Subcutaneous abdominal adipose tissue (tissue), 5 donors: ENCODE data around the gene TGFBR3.

Experiments
- H3K27ac ChIP-seq: one replicate; pipeline ENCODE4 v1.7.0; 2013; ENCODE audit warnings: low read depth, mild to moderate bottlenecking, inconsistent platforms, low read length, moderate library complexity
- H3K27me3 ChIP-seq, 5 donors: one replicate each; pipeline ENCODE4 v1.7.0; 2013; ENCODE audit warnings: low read length in 5 of 5, inconsistent platforms in 1 of 5; ENCODE audit not compliant: control insufficient read depth in 5 of 5, insufficient read depth in 4 of 5
- H3K36me3 ChIP-seq, 5 donors: one replicate each; pipeline ENCODE4 v1.7.0; 2013; ENCODE audit warnings: low read length in 5 of 5; ENCODE audit not compliant: control insufficient read depth in 5 of 5, insufficient read depth in 5 of 5
- H3K4me1 ChIP-seq, 5 donors: one replicate each; pipeline ENCODE4 v1.7.0; 2013; ENCODE audit warnings: low read length in 5 of 5, mild to moderate bottlenecking in 3 of 5, moderate library complexity in 1 of 5; ENCODE audit not compliant: control insufficient read depth in 5 of 5, insufficient read depth in 5 of 5
- H3K4me3 ChIP-seq, 5 donors: one replicate each; pipeline ENCODE4 v1.7.0; 2013; ENCODE audit warnings: low read length in 5 of 5, low read depth in 1 of 5
- H3K9ac ChIP-seq, 5 donors: one replicate each; pipeline ENCODE4 v1.7.0; 2013; ENCODE audit warnings: low read length in 5 of 5, mild to moderate bottlenecking in 4 of 5, moderate library complexity in 3 of 5
- H3K9me3 ChIP-seq, 5 donors: one replicate each; pipeline ENCODE4 v1.7.0; 2013; ENCODE audit warnings: low read length in 5 of 5; ENCODE audit not compliant: control insufficient read depth in 5 of 5
- donor health status: healthy.
- donor health status: healthy.
- donor health status: healthy.
- donor health status: healthy.
- donor health status: healthy.

Gene TGFBR3

DNA sequence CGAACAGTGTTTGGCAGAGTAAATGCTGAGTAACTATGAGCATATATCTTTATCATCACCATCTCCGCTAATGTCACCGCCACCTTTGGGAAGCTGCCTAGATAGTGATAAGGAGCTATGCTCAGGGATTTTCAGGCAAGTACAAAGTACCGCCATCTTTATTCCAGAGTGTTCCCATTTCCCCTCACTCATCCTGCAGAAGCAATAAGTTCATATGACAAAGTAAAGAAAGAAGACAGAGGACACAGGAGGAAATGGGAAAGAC lies 89.6 kb downstream of the TGFBR3 start:
- H3K27me3 ChIP-seq: no peaks in the 10 kb centered on the region
- peak overlapping the region; percentile 55 for H3K27ac ChIP-seq
- H3K4me1 ChIP-seq: peaks cover 6 to 61% (median 57%) of the 10 kb centered on the region in 5 donors
- no peak overlapping the region for H3K9ac ChIP-seq
- peaks cover 5 to 18% (median 14%) of the 10 kb centered on the region in 5 donors for H3K36me3 ChIP-seq
- H3K9me3 ChIP-seq: no peaks in the 10 kb centered on the region
- no peak overlapping the region for H3K4me3 ChIP-seq

DNA sequence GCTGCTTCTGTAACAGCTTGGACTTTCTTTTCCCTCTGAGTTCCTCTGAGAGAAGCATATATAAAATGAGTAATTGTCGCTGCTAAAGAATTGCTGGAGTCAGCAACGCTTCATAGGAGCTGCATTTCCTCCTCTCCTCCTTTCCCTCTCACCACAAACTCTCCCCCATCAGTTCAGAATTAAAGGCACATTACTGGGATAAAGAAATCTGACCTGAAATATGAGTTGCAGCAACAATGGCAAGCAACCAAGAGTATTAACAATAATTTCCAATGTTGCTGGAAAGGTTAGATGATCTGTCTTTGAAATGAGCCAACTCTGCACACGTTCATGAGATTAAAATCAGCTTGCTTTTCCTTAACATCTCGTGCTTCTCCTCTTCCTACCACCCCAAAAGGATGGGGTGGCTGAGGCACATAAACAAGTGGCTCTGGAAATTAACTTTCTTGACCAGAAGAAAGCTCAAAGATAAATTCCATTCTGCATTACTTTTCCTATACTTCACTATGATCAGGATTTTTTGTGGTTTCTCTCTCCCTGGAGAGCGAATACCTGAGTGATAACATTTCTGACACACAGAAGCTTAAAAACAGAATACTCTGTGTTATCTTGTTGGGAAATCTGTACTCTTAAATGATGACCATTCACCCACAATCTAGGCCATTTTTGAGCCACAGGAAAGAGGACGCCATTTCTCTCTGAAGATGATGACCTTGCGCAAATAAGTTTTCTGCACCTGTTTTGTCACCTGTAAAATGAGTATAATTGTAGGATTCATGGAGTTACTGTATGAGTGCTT lies 90.2 kb downstream of the TGFBR3 start:
- Histone ChIP-seq H3K27me3 (no peaks in the 10 kb centered on the region), H3K9me3 (no peaks in the 10 kb centered on the region), H3K36me3 (peaks cover 5 to 18% (median 15%) of the 10 kb centered on the region in 5 donors), H3K4me3 (no peak overlapping the region), H3K4me1 (peaks cover 6 to 59% (median 54%) of the 10 kb centered on the region in 5 donors), H3K9ac (no peak overlapping the region), H3K27ac (peak overlapping the region; percentile 55)

DNA sequence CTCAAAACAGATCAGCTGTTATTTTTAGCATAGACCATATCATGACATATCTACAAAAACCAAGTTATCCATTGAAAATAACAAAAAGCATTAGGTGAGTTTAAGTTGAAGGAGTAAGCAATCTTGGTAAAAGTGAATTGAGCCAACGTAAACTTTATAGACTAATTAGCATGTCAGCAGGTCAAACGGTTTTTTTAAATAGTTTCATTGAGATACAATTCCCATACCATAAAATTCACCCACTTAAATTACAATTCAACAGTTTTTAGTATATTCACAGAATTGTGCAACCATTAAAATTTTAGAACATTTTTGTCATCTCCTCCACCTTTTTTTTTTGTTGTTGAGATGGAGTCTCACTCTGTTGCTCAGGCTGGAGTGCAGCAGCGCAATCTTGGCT lies 92.1 kb downstream of the TGFBR3 start:
- H3K27ac ChIP-seq: no peak overlapping the region
- peaks cover 5 to 51% (median 47%) of the 10 kb centered on the region in 5 donors for H3K4me1 ChIP-seq
- peaks cover 11 to 21% (median 15%) of the 10 kb centered on the region in 5 donors for H3K36me3 ChIP-seq
- no peak overlapping the region for H3K4me3 ChIP-seq
- no peaks in the 10 kb centered on the region for H3K27me3 ChIP-seq
- H3K9ac ChIP-seq: no peak overlapping the region
- no peaks in the 10 kb centered on the region for H3K9me3 ChIP-seq

DNA sequence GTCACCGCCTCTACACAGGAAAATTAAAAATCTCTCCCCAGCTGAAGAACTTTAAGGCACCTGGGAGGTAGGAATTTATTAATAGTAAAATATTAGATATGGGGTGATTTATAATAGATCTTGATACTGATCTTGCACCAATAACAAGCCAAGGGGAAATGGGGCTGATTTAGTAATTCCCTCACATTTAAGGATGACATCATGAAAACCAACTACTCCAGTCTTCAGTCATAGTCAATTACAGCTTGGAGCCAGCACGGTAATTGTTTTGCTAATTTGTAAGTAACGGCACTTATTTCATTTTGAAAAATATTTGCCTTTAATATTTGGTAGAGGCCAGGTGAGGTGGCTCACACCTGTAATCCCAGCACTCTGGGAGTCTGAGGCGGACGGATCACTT lies 92.8 kb downstream of the TGFBR3 start:
- Histone ChIP-seq H3K4me1 (peaks cover 0 to 50% (median 47%) of the 10 kb centered on the region in 5 donors), H3K36me3 (peaks cover 11 to 21% (median 15%) of the 10 kb centered on the region in 5 donors)

DNA sequence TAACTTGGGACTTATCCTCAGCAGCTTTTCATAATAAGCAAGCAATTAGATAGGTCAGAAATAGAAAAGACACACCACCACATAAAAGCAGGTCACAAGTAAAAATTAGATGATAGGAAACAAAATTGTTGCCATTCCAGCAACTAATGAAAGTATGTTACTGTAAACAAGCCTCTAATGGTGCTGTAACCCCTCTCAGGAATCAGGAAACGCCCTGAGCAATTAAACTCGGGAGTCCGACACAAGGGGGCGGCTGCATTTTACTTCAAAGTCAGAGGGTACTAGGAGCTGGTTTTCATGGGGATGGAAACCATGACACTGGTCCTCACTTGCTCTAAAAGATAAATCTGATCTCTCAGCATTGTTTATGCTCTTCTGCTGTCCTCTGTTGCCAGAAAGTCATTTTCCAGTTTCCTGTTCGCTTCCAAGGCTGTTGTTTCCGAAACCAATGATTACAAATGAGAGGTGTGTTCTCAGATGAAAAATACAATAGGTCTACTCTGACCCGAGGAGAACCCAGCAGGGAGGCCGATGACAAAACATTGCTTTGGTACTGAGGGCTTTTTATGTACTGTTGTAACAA lies 93.4 kb downstream of the TGFBR3 start:
- H3K36me3 ChIP-seq: peaks cover 11 to 21% (median 15%) of the 10 kb centered on the region in 5 donors
- H3K9ac ChIP-seq: peak overlapping the region in 1 of 5 donors; percentile 10
- no peaks in the 10 kb centered on the region for H3K9me3 ChIP-seq
- peak overlapping the region; percentile 42 for H3K27ac ChIP-seq
- H3K27me3 ChIP-seq: no peaks in the 10 kb centered on the region
- H3K4me1 ChIP-seq: peaks cover 0 to 50% (median 46%) of the 10 kb centered on the region in 5 donors
- peak overlapping the region in 1 of 5 donors; percentile 27 for H3K4me3 ChIP-seq

More for the DNA sequence above, 92.8 kb downstream of the TGFBR3 start:
- H3K4me3 ChIP-seq: no peak overlapping the region
- H3K27me3 ChIP-seq: no peaks in the 10 kb centered on the region
- H3K27ac ChIP-seq: no peak overlapping the region
- no peaks in the 10 kb centered on the region for H3K9me3 ChIP-seq
- peak overlapping the region in 1 of 5 donors; percentile 10 for H3K9ac ChIP-seq

DNA sequence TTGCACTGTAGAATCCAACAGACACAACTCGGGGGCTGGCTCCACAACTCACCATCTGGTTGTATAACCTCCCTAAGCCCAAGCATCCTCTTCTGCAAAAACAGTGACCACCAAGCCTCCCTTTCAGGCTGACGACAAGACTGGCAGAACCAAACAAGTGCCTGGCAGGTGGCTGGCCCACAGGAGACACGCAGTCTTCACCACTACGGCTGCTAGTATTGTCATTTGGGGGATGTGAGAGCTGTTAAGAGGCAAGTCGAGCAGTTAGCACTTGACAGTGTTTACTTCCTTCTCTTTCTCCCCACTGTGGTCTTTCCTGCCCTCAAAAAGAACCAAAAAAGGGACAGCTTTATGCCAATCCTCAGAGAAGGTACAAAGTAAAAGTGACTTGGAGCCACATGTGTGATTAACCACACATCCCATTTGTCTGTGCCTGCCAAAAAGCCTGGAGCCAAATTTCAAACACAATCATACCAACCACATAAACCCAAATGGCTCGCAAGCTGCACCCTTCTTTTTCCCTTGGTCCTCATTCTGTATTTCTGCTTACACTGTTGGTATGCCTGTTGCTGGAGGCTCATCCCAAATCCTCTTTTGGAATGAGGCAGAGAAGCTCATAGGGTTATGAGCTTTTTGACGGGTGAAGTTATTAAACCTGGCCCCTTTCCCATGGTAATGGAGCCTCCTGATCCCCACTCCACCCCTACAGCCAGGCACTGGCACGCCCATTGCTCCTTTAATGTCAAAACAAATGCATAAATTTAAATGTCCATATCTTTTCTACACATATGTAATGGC lies 94.1 kb downstream of the TGFBR3 start:
- Histone ChIP-seq H3K36me3 (peaks cover 9 to 17% (median 13%) of the 10 kb centered on the region in 5 donors), H3K9me3 (no peaks in the 10 kb centered on the region), H3K27me3 (no peaks in the 10 kb centered on the region), H3K4me1 (peaks cover 0 to 46% (median 41%) of the 10 kb centered on the region in 5 donors), H3K27ac (peak overlapping the region; percentile 42), H3K4me3 (no peak overlapping the region), H3K9ac (peak overlapping the region in 1 of 5 donors; percentile 10)

DNA sequence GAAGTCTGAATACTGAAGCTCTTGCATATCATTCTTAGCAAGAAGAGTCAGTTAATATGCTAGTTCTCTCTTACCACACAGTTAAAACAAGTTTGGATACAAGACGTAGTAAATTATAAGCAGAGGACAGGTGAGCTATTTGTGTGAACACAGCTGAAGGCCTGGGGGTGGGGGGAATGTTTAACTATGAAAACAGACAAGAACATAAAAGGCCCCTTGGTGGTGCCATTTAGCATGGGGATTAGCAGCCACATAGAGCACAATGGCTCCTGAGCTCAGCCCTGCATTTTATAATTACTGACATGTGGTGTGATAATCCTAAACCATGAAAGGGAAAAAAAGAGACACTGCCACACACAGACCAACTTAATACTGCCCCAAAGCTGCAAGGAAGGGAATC lies 94.8 kb downstream of the TGFBR3 start:
- Histone ChIP-seq H3K4me3 (no peak overlapping the region), H3K36me3 (peaks cover 6 to 11% (median 7%) of the 10 kb centered on the region in 5 donors), H3K4me1 (peaks cover 0 to 46% (median 39%) of the 10 kb centered on the region in 5 donors), H3K9ac (no peak overlapping the region), H3K9me3 (no peaks in the 10 kb centered on the region), H3K27ac (no peak overlapping the region), H3K27me3 (no peaks in the 10 kb centered on the region)

DNA sequence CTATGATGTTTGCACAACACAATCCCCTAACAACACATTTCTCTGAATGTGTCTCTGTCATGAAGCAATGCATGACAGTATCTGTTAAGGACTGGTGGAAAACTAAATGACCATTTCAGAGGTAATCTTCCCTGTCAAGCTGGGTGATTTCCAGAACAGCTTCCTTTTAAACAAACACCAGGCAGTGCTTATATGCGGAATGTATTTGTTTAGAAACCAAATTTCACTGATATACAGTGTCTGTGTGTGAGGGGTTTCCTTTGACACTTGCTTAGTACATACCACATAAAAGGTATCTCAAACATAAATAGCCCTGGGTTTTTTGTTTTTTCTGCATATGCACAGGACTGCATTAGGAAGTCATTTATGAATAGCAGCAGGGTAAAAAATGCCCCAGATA lies 95.6 kb downstream of the TGFBR3 start:
- no peaks in the 10 kb centered on the region for H3K9me3 ChIP-seq
- H3K27me3 ChIP-seq: no peaks in the 10 kb centered on the region
- H3K36me3 ChIP-seq: peaks cover 3 to 10% (median 7%) of the 10 kb centered on the region in 5 donors
- H3K27ac ChIP-seq: no peak overlapping the region
- no peak overlapping the region for H3K4me3 ChIP-seq
- peaks cover 0 to 41% (median 35%) of the 10 kb centered on the region in 5 donors for H3K4me1 ChIP-seq
- no peak overlapping the region for H3K9ac ChIP-seq

DNA sequence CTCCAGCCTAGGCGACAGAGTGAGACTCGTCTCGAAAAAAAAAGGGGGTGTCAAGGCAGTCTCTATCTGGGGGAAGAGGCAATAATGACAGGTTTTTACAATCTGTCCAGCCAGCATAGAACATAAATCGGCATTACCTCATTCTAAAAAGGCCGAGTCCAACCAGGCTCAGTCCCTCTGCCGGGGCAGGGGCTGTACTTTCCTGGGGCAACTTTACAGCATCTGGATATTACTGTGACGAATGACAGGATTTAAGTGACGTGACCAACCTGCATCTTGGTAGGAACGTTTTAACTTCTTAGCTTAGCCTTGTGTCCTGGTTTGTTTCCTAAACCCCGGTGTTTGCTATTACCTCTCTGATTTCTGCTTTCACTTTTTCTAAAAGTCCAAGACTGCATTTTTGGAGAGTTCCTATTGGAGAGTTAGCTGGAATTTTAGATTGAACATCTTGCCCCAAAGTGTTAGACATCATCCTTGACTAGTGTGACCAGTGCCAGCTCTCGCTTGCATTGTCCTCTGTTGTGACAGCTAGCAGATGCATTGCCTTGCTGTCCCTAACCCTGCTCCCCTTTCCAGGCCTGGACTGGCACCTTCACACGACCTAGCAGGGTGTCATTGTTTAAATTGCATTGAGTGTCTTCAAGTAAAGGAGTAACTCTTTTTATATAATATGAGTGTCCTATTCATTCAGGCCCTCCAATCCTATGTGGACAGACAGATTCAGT lies 96.5 kb downstream of the TGFBR3 start:
- Histone ChIP-seq H3K4me3 (no peak overlapping the region), H3K4me1 (peaks cover 2 to 46% (median 42%) of the 10 kb centered on the region in 5 donors), H3K27me3 (no peaks in the 10 kb centered on the region), H3K36me3 (peaks cover 0 to 7% (median 3%) of the 10 kb centered on the region in 5 donors), H3K9ac (no peak overlapping the region), H3K9me3 (no peaks in the 10 kb centered on the region), H3K27ac (no peak overlapping the region)
